NCI-H510A (cell line): ENCODE results near the gene PAQR3.

Experiments
- DNase-seq: peaks from one replicate; lab custom pipeline; 2025; lab: John Stamatoyannopoulos, UW

PAQR3 gene

GRCh38 chr4:78938868-78939666 lies at the start of gene PAQR3:
PAQR3 (minus strand) TSS chr4:78939438; CDS start chr4:78939224, 214 bp downstream.
- DNase-seq, result peak; percentile 66

- DNase-seq, result no peak
Observed at GRCh38 chr4:78987683-78988082, 48.4 kb upstream of the PAQR3 start.

- no peak for DNase-seq
Observed at GRCh38 chr4:78984593-78984992, 45.4 kb upstream of the PAQR3 start.

GRCh38 chr4:78975865-78976264 lies 36.6 kb upstream of the PAQR3 start:
- DNase-seq, result peak; percentile 6

DNA sequence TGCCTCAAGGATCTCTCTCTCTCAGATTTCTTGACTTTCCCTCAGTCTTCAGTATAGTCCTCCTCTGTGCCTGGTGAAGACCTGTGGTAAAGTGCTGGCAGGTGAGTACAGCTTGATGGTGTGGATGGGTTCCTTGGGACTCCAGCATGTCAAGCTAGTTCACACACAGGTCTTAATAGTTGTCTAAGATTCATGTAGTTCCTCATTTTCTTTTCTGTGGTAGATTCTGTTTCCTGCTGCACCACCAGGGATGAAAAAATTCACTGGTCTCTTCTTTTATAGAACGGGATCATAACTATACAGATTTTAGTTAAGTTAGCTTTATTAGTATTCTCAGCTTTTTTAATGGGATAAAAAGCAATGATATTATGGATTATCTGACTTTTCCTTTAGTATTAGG lies 32.5 kb upstream of the PAQR3 start:
- no peak for DNase-seq

GRCh38 chr4:78971326-78971725 lies 32.1 kb upstream of the PAQR3 start:
- no peak for DNase-seq

DNA sequence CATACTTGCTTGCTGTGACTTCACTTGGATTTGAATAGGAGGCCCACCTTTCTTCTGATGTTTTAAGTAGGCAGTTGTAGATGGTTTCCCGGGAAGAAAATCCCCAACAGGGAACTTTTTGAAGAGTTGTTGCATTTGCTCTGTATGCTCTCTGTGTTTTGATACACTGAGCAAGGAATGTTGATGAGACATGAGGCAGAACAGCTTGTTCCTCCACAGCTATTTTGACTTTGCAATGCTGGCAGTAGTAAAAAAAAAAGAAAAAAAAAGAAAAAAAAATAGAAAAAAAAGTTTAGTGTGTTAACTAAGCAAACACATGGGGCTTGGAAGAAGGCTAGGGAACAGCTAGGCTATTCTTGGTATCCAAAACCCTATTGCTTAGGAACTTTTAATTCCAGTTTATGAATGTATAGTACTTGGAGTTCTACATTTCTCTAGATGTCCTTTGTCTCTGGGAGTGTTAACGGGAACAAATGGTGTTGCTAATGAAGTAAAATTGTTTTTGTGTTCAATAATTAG lies 23.4 kb upstream of the PAQR3 start:
- no peak for DNase-seq

GRCh38 chr4:78960926-78961325 lies 21.7 kb upstream of the PAQR3 start:
- DNase-seq, result no peak

DNA sequence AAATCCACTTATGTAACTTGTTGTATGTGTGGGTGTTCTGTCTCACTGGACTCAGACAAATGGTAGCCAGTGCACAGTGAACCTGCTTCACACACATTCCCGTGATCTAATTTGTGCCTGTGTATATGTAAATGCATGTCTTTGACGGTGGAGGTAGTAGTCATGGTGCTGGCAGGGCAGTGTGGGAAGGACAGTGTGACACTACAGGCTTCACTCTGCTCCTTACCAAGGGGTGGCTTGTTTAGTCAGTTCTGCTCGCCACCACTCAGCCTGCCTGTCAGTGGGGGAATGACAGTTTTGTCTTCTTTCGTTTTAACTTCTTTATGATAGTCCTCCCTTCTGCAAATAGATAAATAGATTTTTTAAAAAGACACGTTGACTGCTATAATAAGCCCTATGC lies 17.7 kb upstream of the PAQR3 start:
- no peak for DNase-seq

- peak; percentile 28 for DNase-seq
Observed at GRCh38 chr4:78953769-78954666, 14.8 kb upstream of the PAQR3 start.

- no peak for DNase-seq
Observed at GRCh38 chr4:78953231-78953630, 14.0 kb upstream of the PAQR3 start.

- no peak for DNase-seq
Observed at GRCh38 chr4:78951862-78952472, 12.7 kb upstream of the PAQR3 start.

DNA sequence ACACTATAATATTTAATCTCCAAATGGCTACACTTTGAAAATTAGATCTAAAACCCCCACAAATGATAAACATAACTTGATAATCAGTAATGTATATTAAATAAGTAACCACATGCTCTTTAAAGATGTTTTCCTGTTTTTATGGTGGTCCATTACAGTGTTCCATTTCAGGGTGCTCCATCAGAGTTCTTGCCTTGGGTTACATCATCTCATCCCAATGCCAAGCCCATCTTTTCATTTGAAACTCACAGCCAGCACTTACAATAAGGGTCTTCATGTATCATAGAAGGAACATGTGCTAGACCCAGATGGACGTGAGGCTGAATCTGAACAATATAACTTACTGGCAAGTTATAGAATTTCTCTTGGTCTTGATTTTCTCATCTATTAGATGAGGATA lies 10.5 kb upstream of the PAQR3 start:
- DNase-seq, result no peak

GRCh38 chr4:78945651-78946179 lies 6.5 kb upstream of the PAQR3 start:
- no peak for DNase-seq

GRCh38 chr4:78944381-78944780 lies 5.1 kb upstream of the PAQR3 start:
- DNase-seq, result no peak

- no peak for DNase-seq
Observed at GRCh38 chr4:78940752-78941151, 1.5 kb upstream of the PAQR3 start.

DNA sequence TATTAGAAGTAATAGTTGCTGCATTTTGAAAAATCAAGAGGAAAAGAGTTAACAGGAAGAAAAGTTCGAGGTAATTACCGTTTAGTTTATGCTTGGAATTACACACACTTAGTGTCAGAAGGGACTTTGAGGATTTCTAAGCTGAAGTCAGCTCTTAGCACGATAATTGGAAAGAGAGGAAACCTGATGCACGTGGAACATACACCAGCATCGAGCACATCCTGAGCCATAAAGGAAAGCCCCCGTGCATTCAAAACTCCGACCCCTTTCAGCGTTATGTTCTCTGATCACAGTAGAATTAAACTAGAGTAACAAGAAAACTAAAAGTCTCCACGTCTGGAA lies 400 bp upstream of the PAQR3 start:
- DNase-seq, result no peak

DNA sequence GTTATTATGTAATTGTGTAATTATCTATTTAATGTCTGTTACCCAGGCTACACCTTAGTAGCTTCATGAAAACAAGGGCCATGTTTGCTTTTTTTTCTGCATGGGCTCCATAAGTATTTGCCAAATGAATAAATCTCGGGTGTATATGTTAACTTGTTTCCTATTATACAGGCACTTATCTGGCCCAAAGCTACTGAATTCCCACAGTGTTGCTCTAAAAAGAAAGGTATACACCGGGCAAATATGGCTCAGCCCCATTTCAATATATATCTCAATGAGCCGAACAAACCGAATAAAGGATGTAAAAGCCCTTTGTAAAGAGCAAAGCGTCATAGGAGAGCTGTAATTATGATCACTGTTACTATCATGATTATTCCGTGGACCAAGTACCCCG lies 767 bp downstream of the PAQR3 start:
- DNase-seq, result no peak

- no peak for DNase-seq
Observed at GRCh38 chr4:78937837-78938236, 1.4 kb downstream of the PAQR3 start.

DNA sequence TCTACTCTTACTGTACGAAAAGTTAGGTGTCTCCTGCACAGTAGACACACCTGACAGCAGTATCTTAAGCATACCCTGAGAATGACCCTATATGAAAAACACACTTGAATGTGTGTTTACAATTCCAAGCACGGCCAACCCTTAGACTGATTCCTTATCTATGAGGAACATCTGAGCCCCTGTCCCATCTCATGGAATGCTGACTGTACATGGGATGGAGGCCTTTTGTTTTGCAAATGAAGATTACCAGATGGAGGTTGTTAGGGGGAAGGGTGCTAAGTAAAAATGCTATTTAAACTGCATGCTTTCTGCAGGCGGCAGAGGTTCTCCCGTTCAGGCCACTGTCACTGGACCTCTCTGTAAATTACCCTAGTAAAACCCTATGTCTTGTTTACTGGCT lies 2.2 kb downstream of the PAQR3 start:
- no peak for DNase-seq

- DNase-seq, result no peak
Observed at GRCh38 chr4:78930016-78930629, 9.1 kb downstream of the PAQR3 start.

- no peak for DNase-seq
Observed at GRCh38 chr4:78928835-78929234, 10.4 kb downstream of the PAQR3 start.
